H1 (cell line): ENCODE data around the gene VPS35. TPM values are rescaled to one million over a fixed set of nuclear protein-coding genes. Genes with fewer than 3 reads are reported as not detected.

Experiments
- CTCF ChIA-PET: fragments of 300-600 bp; sonication (Branson Sonifier 250); formaldehyde crosslinking; loops from one replicate; lab custom pipeline; 2021; ENCODE audit not compliant: partially characterized antibody; lab: Charles Lee
- POLR2A ChIA-PET: fragments of 300-600 bp; sonication (Branson Sonifier 250); formaldehyde crosslinking; loops from one replicate; lab custom pipeline; 2021; ENCODE audit warnings: inconsistent platforms; ENCODE audit not compliant: partially characterized antibody; lab: Charles Lee
- DNase-seq, 2 experiments: peaks; one replicate each; pipeline versions ENCODE4 v3.0.0 to v3.0.0-alpha.2; 2010 to 2022; ENCODE audit warnings: low spot score in 2 of 2, low read depth in 1 of 2, mixed read lengths in 1 of 2
- FAIRE-seq: peaks from 2 replicates; lab custom pipeline; 2011; peaks lifted over from hg19 to GRCh38; lab: Jason Lieb, UNC
- H2AFZ ChIP-seq: 2 replicates; pipeline ENCODE4 v1.8.1; 2012; ENCODE audit warnings: low read length, inconsistent platforms
- H2AK5ac ChIP-seq: 2 replicates; pipeline ENCODE4 v1.6.1; 2013; ENCODE audit warnings: low read depth, low read length
- H2BK120ac ChIP-seq: replicated peaks from 2 replicates; pipeline ENCODE3; 2013; ENCODE audit warnings: low read depth, low read length, inconsistent platforms
- H2BK12ac ChIP-seq: 2 replicates; pipeline ENCODE4 v1.6.1; 2013; ENCODE audit warnings: low read depth, low read length
- H2BK15ac ChIP-seq: 2 replicates; pipeline ENCODE4 v1.6.1; 2013; ENCODE audit warnings: low read length
- H2BK20ac ChIP-seq: 2 replicates; pipeline ENCODE4 v1.6.1; 2013; ENCODE audit warnings: low read length
- H2BK5ac ChIP-seq: 2 replicates; pipeline ENCODE4 v1.6.1; 2013; ENCODE audit warnings: low read depth, low read length
- H3K14ac ChIP-seq: 2 replicates; pipeline ENCODE4 v1.6.1; 2013; ENCODE audit warnings: inconsistent platforms; ENCODE audit not compliant: insufficient read length
- H3K18ac ChIP-seq: 2 replicates; pipeline ENCODE4 v1.6.1; 2013; ENCODE audit warnings: low read length; ENCODE audit errors: extremely low read depth
- H3K23ac ChIP-seq: 2 replicates; pipeline ENCODE4 v1.6.1; 2013; ENCODE audit warnings: inconsistent platforms; ENCODE audit not compliant: insufficient read length
- H3K23me2 ChIP-seq: 2 replicates; pipeline ENCODE4 v1.6.1; 2013; ENCODE audit warnings: low read depth, low read length
- H3K27ac ChIP-seq: 2 replicates; pipeline ENCODE4 v1.6.1; 2011; ENCODE audit warnings: low read depth, low read length, inconsistent platforms
- H3K27me3 ChIP-seq, 4 experiments: replicated peaks in 1 of 4; 1 replicate in 1 of 4; 2 replicates in 3 of 4; pipeline versions ENCODE4 v1.6.1 to v1.8.1; 2011 to 2013; ENCODE audit warnings: low read length in 3 of 4, mild to moderate bottlenecking in 3 of 4, inconsistent platforms in 2 of 4, mixed read lengths in 2 of 4, moderate library complexity in 1 of 4; ENCODE audit not compliant: control insufficient read depth in 3 of 4, insufficient read depth in 3 of 4; ENCODE audit errors: extremely low read depth in 1 of 4
- H3K36me3 ChIP-seq, 4 experiments: 2 replicates each; pipeline versions ENCODE4 v1.6.1 to v1.8.1; 2011 to 2013; ENCODE audit warnings: mild to moderate bottlenecking in 4 of 4, low read length in 3 of 4, moderate library complexity in 2 of 4, control low read depth in 1 of 4, inconsistent platforms in 1 of 4; ENCODE audit not compliant: insufficient read depth in 4 of 4, control insufficient read depth in 2 of 4
- H3K4ac ChIP-seq: replicated peaks from 2 replicates; pipeline ENCODE3; 2013; ENCODE audit warnings: low read length, low read depth, mixed read lengths, inconsistent platforms; ENCODE audit not compliant: insufficient read length
- H3K4me1 ChIP-seq, 4 experiments: replicated peaks in 1 of 4; 1 replicate in 1 of 4; 2 replicates in 3 of 4; pipeline versions ENCODE4 v1.6.1 to v1.8.1; 2011 to 2013; ENCODE audit warnings: low read length in 3 of 4, inconsistent platforms in 2 of 4, mixed read lengths in 1 of 4; ENCODE audit not compliant: insufficient read depth in 4 of 4, control insufficient read depth in 3 of 4
- H3K4me2 ChIP-seq, 2 experiments: 2 replicates each; pipeline versions ENCODE4 v1.6.1 to v1.8.1; 2011 to 2013; ENCODE audit warnings: low read depth in 2 of 2, low read length in 2 of 2, control low read depth in 1 of 2, inconsistent platforms in 1 of 2, mild to moderate bottlenecking in 1 of 2; ENCODE audit not compliant: insufficient read depth in 1 of 2
- H3K4me3 ChIP-seq, 4 experiments: fragments of 200-600, 300-600 bp in 1 of 4; sonication (generic), shearing (Covaris generic), sonication (Bioruptor Twin) in 1 of 4; 2 replicates each; pipeline versions ENCODE4 v1.5.1 to v1.8.1; 2011 to 2016; ENCODE audit warnings: low read length in 4 of 4, low read depth in 3 of 4, control low read depth in 2 of 4, inconsistent platforms in 2 of 4, mild to moderate bottlenecking in 2 of 4, mixed read lengths in 1 of 4, moderate library complexity in 1 of 4; ENCODE audit not compliant: insufficient read depth in 2 of 4; ENCODE audit errors: extremely low read depth in 1 of 4
- H3K56ac ChIP-seq: replicated peaks from 2 replicates; pipeline ENCODE3; 2013; ENCODE audit warnings: low read depth, mild to moderate bottlenecking, mixed read lengths, low read length, inconsistent platforms; ENCODE audit not compliant: insufficient read length
- H3K79me1 ChIP-seq: 2 replicates; pipeline ENCODE4 v1.6.1; 2013; ENCODE audit warnings: low read depth, low read length, control low read depth
- H3K79me2 ChIP-seq, 2 experiments: 2 replicates each; pipeline versions ENCODE4 v1.6.1 to v1.8.1; 2012 to 2013; ENCODE audit warnings: low read length in 2 of 2, mild to moderate bottlenecking in 2 of 2, inconsistent platforms in 1 of 2; ENCODE audit not compliant: insufficient read depth in 2 of 2, control insufficient read depth in 1 of 2
- H3K9ac ChIP-seq, 4 experiments: replicated peaks in 1 of 4; 1 replicate in 1 of 4; 2 replicates in 3 of 4; pipeline versions ENCODE4 v1.6.1 to v1.8.1; 2011 to 2013; ENCODE audit warnings: low read depth in 3 of 4, low read length in 3 of 4, control low read depth in 2 of 4, mild to moderate bottlenecking in 2 of 4, moderate library complexity in 2 of 4, inconsistent platforms in 1 of 4; ENCODE audit errors: extremely low read depth in 1 of 4
- H3K9me3 ChIP-seq, 2 experiments: 2 replicates each; pipeline versions ENCODE4 v1.6.1 to v1.8.1; 2012 to 2013; ENCODE audit warnings: mild to moderate bottlenecking in 2 of 2, moderate library complexity in 2 of 2, control low read depth in 1 of 2, inconsistent platforms in 1 of 2, low read depth in 1 of 2, low read length in 1 of 2, mixed read lengths in 1 of 2; ENCODE audit not compliant: insufficient read depth in 2 of 2
- H4K20me1 ChIP-seq, 2 experiments: replicated peaks in 1 of 2; 2 replicates each; pipeline versions ENCODE3 to v1.8.1; 2011 to 2013; ENCODE audit warnings: inconsistent platforms in 2 of 2, low read length in 2 of 2, mild to moderate bottlenecking in 1 of 2; ENCODE audit not compliant: insufficient read depth in 2 of 2, control insufficient read depth in 1 of 2
- H4K5ac ChIP-seq: 2 replicates; pipeline ENCODE4 v1.6.1; 2013; ENCODE audit warnings: low read length, low read depth, mixed read lengths, inconsistent platforms; ENCODE audit not compliant: insufficient read length
- H4K8ac ChIP-seq: 2 replicates; pipeline ENCODE4 v1.8.0; 2013; ENCODE audit warnings: mild to moderate bottlenecking, moderate library complexity, low read length, inconsistent platforms; ENCODE audit not compliant: insufficient read depth; ENCODE audit errors: extremely low read depth
- H4K91ac ChIP-seq: replicated peaks from 2 replicates; pipeline ENCODE3; 2013; ENCODE audit warnings: low read length, mixed read lengths, inconsistent platforms; ENCODE audit not compliant: insufficient read length
- CBX5 ChIP-seq: fragments of 300-800, 300-1000 bp; sonication (generic); IDR thresholded peaks from 2 replicates; pipeline ENCODE4 v1.7.1; 2016; ENCODE audit warnings: antibody characterized with exemption, low read length, low read depth
- EGR1 ChIP-seq: IDR thresholded peaks from 2 replicates; pipeline ENCODE4 v1.6.1; 2011; ENCODE audit warnings: low read depth, low read length, borderline replicate concordance
- WGBS, 2 experiments: shearing (Covaris generic) in 1 of 2; methylation state at CpG; one replicate each; pipeline versions ENCODE4 v1.1.6 to v1.1.7; 2013 to 2015; ENCODE audit warnings: low lambda C conversion rate in 2 of 2, mixed read lengths in 2 of 2, inconsistent platforms in 1 of 2, low coverage in 1 of 2, missing lambda C conversion rate in 1 of 2; ENCODE audit not compliant: insufficient replicate concordance in 2 of 2, insufficient coverage in 1 of 2, insufficient read length in 1 of 2; ENCODE audit errors: extremely low coverage in 1 of 2, missing lambda C conversion rate in 1 of 2; 5-methylcytosine and 5-hydroxymethylcytosine counted together
- polyA plus RNA-seq, 7 experiments: library from polyadenylated mRNA; depleted of rRNA in 3 of 7; stranded (reverse) in 5 of 7; unstranded in 2 of 7; fragments of >200 nt in 5 of 7; fragments of 200-250 nt in 2 of 7; gene quantifications; 1 replicate in 5 of 7; 2 replicates in 1 of 7; 4 replicates in 1 of 7; pipeline versions ENCODE4 v1.2.1 to v1.2.3, GENCODE V29; 2011 to 2013; ENCODE audit warnings: missing spikeins in 2 of 7, mixed read lengths in 2 of 7
- total RNA-seq: library from RNA; stranded (reverse); fragmentation: NEBNext Ultra II Directional; extraction: Animal tissue kit (Norgen Biotek cat#: 25700); gene quantifications from 2 replicates; pipeline ENCODE4 v1.2.1, GENCODE V29; 2021
- TF ChIP-seq, protein P1 (sequence below): IDR thresholded peaks from 2 replicates; pipeline ENCODE4 v1.6.1; 2011; ENCODE audit warnings: low read depth, mild to moderate bottlenecking, low read length; ENCODE audit not compliant: insufficient read depth

Gene VPS35
- total and polyA plus RNA-seq, 2 of the 8 experiments (the other 6 are each of a cell fraction or from before 2014, with no cell fraction given): 10.3 to 66.9 TPM

DNA sequence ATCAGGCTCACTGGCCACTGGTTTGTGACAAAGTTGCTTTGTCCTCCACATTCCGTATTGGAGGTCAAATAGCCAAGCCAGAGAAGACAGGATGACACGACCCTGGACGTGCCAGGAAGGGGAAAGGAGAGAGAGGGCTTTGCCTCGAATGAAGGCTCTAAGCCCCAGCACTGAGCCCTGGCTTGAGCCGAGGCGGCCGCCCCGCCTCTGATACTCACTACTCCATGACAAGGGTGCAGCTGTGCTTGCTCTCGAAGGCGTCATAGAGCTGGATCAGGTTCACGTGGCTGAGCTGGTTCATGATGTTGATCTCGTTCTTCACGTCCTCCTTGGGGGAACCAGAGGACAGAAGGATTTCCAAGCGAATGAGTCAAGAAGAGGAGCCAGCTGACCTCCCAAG, 39.8 kb upstream of the VPS35 start:
- H2BK120ac ChIP-seq: no peak overlapping the region
- H3K36me3 ChIP-seq: no peaks in the 10 kb centered on the region
- no peak overlapping the region for H3K4ac ChIP-seq
- H3K4me1 ChIP-seq: no peaks in the 10 kb centered on the region
- H2BK15ac ChIP-seq: no peak overlapping the region
- FAIRE-seq (no peak), DNase-seq (no peak)
- no peak overlapping the region for H3K14ac ChIP-seq
- ChIA-PET POLR2A (interaction anchor here (1.2 to 1.4 kb wide), 3 partner anchors 28 to 42 kb away, joined by 3 to 4 read pairs (median 3); partner anchors contain the start of gene ORC6), CTCF (interaction anchor here (1.3 to 1.5 kb wide), 2 partner anchors 8 to 29 kb away, joined by 3 to 4 read pairs; no protein-coding TSS in a partner anchor)
- H2BK5ac ChIP-seq: no peak overlapping the region
- H3K56ac ChIP-seq: no peak overlapping the region
- H3K18ac ChIP-seq: no peak overlapping the region
- H2BK12ac ChIP-seq: no peak overlapping the region
- no peak overlapping the region for H3K9ac ChIP-seq
- H3K4me2 ChIP-seq: no peak overlapping the region
- H4K20me1 ChIP-seq: no peaks in the 10 kb centered on the region
- no peak overlapping the region for H2AFZ ChIP-seq
- H3K4me3 ChIP-seq: no peak overlapping the region
- H3K27me3 ChIP-seq: no peaks in the 10 kb centered on the region
- H3K23ac ChIP-seq: no peak overlapping the region
- H2AK5ac ChIP-seq: no peak overlapping the region
- H4K8ac ChIP-seq: no peak overlapping the region
- no peak overlapping the region for H4K5ac ChIP-seq
- no peak for TF ChIP-seq EGR1
- TF ChIP-seq CBX5: no peak
- TF ChIP-seq, protein P1, sequence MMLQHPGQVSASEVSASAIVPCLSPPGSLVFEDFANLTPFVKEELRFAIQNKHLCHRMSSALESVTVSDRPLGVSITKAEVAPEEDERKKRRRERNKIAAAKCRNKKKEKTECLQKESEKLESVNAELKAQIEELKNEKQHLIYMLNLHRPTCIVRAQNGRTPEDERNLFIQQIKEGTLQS: no peak
- no peaks in the 10 kb centered on the region for H3K23me2 ChIP-seq
- H3K79me2 ChIP-seq: no peaks in the 10 kb centered on the region
- no peak overlapping the region for H4K91ac ChIP-seq
- 91% methylated on average over 14 of the region's 14 CpGs; no CpG with 5 or more reads in 1 of the 2 experiments for WGBS, 2 experiments
- 0 out of 4 replicates have a peak, but pooled peaks cover 0 to 2% of the 10 kb centered on the region in 2 experiments for H3K9me3 ChIP-seq
- no peak overlapping the region for H3K27ac ChIP-seq
- H3K79me1 ChIP-seq: no peaks in the 10 kb centered on the region
- no peak overlapping the region for H2BK20ac ChIP-seq
